Suprapubic skin (tissue), 4 donors: ENCODE measurements around the gene SCAANT1.

Experiments used
- CTCF ChIP-seq, 2 donors: fragments of 200-600 bp in 1 of 2; fragments of 450-650 bp in 1 of 2; sonication (generic) in 1 of 2; IDR thresholded peaks; one replicate each; pipeline ENCODE4 v1.5.1; 2016 to 2019; ENCODE audit warnings: antibody characterized with exemption in 2 of 2, mild to moderate bottlenecking in 1 of 2, moderate library complexity in 1 of 2
- EP300 ChIP-seq: sonication (generic); formaldehyde crosslinking; IDR thresholded peaks from one replicate; pipeline ENCODE4 v1.6.1; 2017; ENCODE audit warnings: antibody characterized with exemption
- POLR2A ChIP-seq, 2 donors: fragments of 450-650 bp; IDR thresholded peaks; one replicate each; pipeline ENCODE4 v1.6.1; 2017; ENCODE audit warnings: antibody characterized with exemption in 2 of 2, mild to moderate bottlenecking in 2 of 2, moderate library complexity in 2 of 2
- POLR2AphosphoS5 ChIP-seq, 3 donors: sonication (generic); formaldehyde crosslinking; IDR thresholded peaks; one replicate each; pipeline ENCODE4 v1.6.1; 2017; ENCODE audit warnings: antibody characterized with exemption in 3 of 3

DNA sequence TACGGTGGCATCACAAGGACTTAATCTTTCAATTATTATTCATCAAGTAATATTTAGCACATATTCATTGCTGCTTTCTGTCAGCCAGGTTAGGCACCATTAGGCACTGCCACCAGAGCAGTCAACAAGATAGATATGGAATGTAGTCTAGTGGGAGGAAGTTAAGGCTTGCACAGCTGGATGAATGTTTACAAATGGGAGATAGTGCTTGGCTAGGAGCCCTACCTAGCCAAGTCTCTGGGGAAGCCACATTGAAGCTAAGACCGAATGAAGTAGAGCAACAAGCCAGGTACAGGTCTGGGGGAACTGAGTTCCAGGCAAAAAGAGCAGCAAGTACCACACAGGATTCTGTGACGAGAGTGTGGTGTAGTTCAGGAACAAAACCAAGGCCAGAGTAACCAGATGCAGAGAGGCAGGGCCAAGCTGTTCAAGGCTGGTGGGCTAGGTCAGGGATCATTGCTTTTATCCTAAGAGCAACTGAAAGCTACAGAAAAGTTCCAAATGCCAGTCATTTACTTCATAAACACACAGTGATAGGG lies 33.4 kb upstream of the SCAANT1 start:
- TF ChIP-seq POLR2AphosphoS5 (IDR thresholded peaks at IDR 0.05) (no peak), CTCF (IDR thresholded peaks at IDR 0.05) (no peak), POLR2A (IDR thresholded peaks at IDR 0.05) (no peak), EP300 (no peak)
